Thyroid gland (tissue), 4 donors: ENCODE data around the gene RAB4B. TPM values are rescaled to one million over a fixed set of nuclear protein-coding genes. Genes with fewer than 3 reads are reported as not detected.
A peak's percentile ranks its signal among the peaks of the same experiment; 100 is the strongest.

ENCODE experiments used
- DNase-seq, 2 donors: peaks; one replicate each; pipeline ENCODE4 v3.0.0-alpha.2; 2019
- H3K27ac ChIP-seq, 3 donors: fragments of 200-600 bp; sonication (generic); 1 replicate in 2 of 3; 2 replicates in 1 of 3; pipeline ENCODE4 v1.5.1; 2016 to 2019; ENCODE audit warnings: mild to moderate bottlenecking in 1 of 3, moderate library complexity in 1 of 3
- H3K27me3 ChIP-seq: fragments of 200-600 bp; sonication (generic); one replicate; pipeline ENCODE4 v1.5.1; 2019
- H3K36me3 ChIP-seq, 2 donors: fragments of 200-600 bp; sonication (generic); one replicate each; pipeline ENCODE4 v1.5.1; 2016 to 2019
- H3K4me1 ChIP-seq, 2 donors: fragments of 200-600 bp; sonication (generic); one replicate each; pipeline ENCODE4 v1.5.1; 2017 to 2019
- H3K4me3 ChIP-seq, 3 donors: fragments of 200-600 bp; sonication (generic); replicated peaks in 1 of 3; 1 replicate in 2 of 3; 2 replicates in 1 of 3; pipeline ENCODE4 v1.5.1; 2016; ENCODE audit warnings: mild to moderate bottlenecking in 1 of 3
- H3K9me3 ChIP-seq: fragments of 200-600 bp; sonication (generic); one replicate; pipeline ENCODE4 v1.5.1; 2017
- POLR2A ChIP-seq, 2 donors: fragments of 450-650 bp; IDR thresholded peaks; one replicate each; pipeline ENCODE4 v1.6.1; 2017; ENCODE audit warnings: antibody characterized with exemption in 2 of 2, mild to moderate bottlenecking in 2 of 2, moderate library complexity in 1 of 2
- WGBS, 2 donors: methylation state at CpG; one replicate each; pipeline ENCODE4 v1.1.5; 2017; 5-methylcytosine and 5-hydroxymethylcytosine counted together
- intact Hi-C: fragments of 100-400 bp; cut with DNase I; formaldehyde crosslinking; loops from one replicate; pipeline ENCODE4 v1.15.1; 2023
- total RNA-seq, 4 donors: library from RNA; depleted of rRNA; stranded (reverse); fragments of >200 nt; gene quantifications; one replicate each; pipeline ENCODE4 v1.2.3, GENCODE V29; 2016
- TF ChIP-seq, protein P1 (sequence below), 6 experiments: fragments of 200-600 bp in 3 of 6; fragments of 450-650 bp in 3 of 6; sonication (generic) in 3 of 6; IDR thresholded peaks; one replicate each; pipeline ENCODE4 v1.5.1; 2016 to 2019; ENCODE audit warnings: antibody characterized with exemption in 6 of 6, mild to moderate bottlenecking in 2 of 6, inconsistent platforms in 1 of 6, moderate library complexity in 1 of 6

RAB4B gene
- total RNA-seq, 4 donors from 2014 or later = 21.5 to 56.6 (median 31.5) TPM

GRCh38 chr19:40736661-40737060 lies 41.4 kb upstream of the RAB4B start:
- H3K4me1 ChIP-seq = no peaks in the 10 kb centered on the region
- no peaks in the 10 kb centered on the region for H3K27me3 ChIP-seq
- 87 to 96% methylated on average over 8 to 9 of the region's 9 CpGs for WGBS, 2 donors
- intact Hi-C loops = no loop called here
- TF ChIP-seq POLR2A (IDR thresholded peaks at IDR 0.05) = no peak
- TF ChIP-seq, protein P1, sequence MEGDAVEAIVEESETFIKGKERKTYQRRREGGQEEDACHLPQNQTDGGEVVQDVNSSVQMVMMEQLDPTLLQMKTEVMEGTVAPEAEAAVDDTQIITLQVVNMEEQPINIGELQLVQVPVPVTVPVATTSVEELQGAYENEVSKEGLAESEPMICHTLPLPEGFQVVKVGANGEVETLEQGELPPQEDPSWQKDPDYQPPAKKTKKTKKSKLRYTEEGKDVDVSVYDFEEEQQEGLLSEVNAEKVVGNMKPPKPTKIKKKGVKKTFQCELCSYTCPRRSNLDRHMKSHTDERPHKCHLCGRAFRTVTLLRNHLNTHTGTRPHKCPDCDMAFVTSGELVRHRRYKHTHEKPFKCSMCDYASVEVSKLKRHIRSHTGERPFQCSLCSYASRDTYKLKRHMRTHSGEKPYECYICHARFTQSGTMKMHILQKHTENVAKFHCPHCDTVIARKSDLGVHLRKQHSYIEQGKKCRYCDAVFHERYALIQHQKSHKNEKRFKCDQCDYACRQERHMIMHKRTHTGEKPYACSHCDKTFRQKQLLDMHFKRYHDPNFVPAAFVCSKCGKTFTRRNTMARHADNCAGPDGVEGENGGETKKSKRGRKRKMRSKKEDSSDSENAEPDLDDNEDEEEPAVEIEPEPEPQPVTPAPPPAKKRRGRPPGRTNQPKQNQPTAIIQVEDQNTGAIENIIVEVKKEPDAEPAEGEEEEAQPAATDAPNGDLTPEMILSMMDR (IDR thresholded peaks at IDR 0.05) = no peak
- H3K27ac ChIP-seq = no peak overlapping the region
- no peaks in the 10 kb centered on the region for H3K9me3 ChIP-seq
- H3K36me3 ChIP-seq = peaks cover 72 to 73% of the 10 kb centered on the region in 2 donors
- DNase-seq = no peak
- no peak overlapping the region for H3K4me3 ChIP-seq

- 76 to 93% methylated on average over 3 to 9 of the region's 9 CpGs for WGBS, 2 donors
- no peak overlapping the region for H3K4me3 ChIP-seq
- DNase-seq = no peak
- no peaks in the 10 kb centered on the region for H3K4me1 ChIP-seq
- no peaks in the 10 kb centered on the region for H3K27me3 ChIP-seq
- no peak overlapping the region for H3K27ac ChIP-seq
- TF ChIP-seq, protein P1 (IDR thresholded peaks at IDR 0.05) = no peak
- TF ChIP-seq POLR2A (IDR thresholded peaks at IDR 0.05) = no peak
- intact Hi-C loops = no loop called here
- H3K36me3 ChIP-seq = peaks cover 70 to 72% of the 10 kb centered on the region in 2 donors
- no peaks in the 10 kb centered on the region for H3K9me3 ChIP-seq
These were observed 40.9 kb upstream of the RAB4B start for GRCh38 chr19:40737102-40737644.

GRCh38 chr19:40739030-40739839 lies 38.8 kb upstream of the RAB4B start:
- Histone ChIP-seq H3K27ac (no peak overlapping the region), H3K9me3 (no peaks in the 10 kb centered on the region), H3K4me3 (no peak overlapping the region), H3K4me1 (peaks cover 0 to under 1% of the 10 kb centered on the region in 2 donors), H3K36me3 (peaks cover 51 to 55% of the 10 kb centered on the region in 2 donors), H3K27me3 (no peaks in the 10 kb centered on the region)
- intact Hi-C loops = no loop called here
- 79 to 95% methylated on average over 11 to 22 of the region's 22 CpGs for WGBS, 2 donors
- no peak for DNase-seq
- TF ChIP-seq, protein P1 (IDR thresholded peaks at IDR 0.05) = no peak
- no peak for TF ChIP-seq POLR2A (IDR thresholded peaks at IDR 0.05)

DNA sequence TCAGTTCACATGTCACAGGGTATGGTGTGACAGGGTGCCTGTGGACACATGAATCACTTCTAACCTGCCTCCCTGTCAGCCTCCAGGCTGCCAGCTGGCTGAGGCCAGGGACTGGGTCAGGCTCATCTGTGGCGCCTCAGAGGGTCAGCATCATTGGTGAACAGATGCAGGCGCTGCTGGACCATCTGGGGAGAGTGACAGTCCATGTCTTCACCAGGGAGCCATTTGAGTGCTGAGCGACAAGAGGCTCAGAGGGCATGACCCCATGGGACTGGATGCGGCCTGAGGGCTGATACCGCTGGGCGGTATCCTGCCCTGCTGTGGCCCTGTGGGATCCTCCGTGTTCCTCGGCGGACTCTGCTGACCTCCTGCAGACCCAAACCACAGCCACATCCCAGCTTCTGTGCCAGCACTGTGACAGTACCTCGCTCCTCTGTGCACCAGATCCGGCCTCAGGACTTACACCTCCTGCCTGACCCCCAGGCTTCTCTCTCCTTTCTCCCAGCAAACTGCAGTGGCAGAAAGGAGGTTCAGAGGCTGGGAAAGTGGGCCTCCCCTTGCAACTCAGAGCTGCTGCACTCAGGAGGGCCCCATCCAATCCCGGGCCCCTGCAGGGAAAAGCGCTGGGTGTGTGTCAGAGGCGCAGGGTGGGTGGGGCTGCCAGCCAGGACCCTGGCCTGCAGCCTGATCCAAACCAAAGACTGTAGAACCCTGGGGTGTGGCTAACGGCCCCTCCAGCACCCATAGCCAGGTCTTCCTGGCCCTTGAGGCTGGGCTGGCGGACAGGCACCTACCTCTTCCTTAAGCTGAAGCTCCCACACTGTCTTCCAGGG lies 38.0 kb upstream of the RAB4B start:
- H3K4me1 ChIP-seq = peaks cover 8 to 9% of the 10 kb centered on the region in 2 donors
- 85 to 87% methylated on average over 9 to 10 of the region's 16 CpGs for WGBS, 2 donors
- H3K27ac ChIP-seq = peak overlapping the region in 1 of 3 donors; percentile 5
- no peaks in the 10 kb centered on the region for H3K9me3 ChIP-seq
- H3K4me3 ChIP-seq = no peak overlapping the region
- DNase-seq = no peak
- TF ChIP-seq, protein P1 (IDR thresholded peaks at IDR 0.05) = no peak
- TF ChIP-seq POLR2A (IDR thresholded peaks at IDR 0.05) = no peak
- no peaks in the 10 kb centered on the region for H3K27me3 ChIP-seq
- peaks cover 43 to 47% of the 10 kb centered on the region in 2 donors for H3K36me3 ChIP-seq
- intact Hi-C loops = no loop called here
